ENCODE results near the gene PARP1.

The PARP1 gene

DNA sequence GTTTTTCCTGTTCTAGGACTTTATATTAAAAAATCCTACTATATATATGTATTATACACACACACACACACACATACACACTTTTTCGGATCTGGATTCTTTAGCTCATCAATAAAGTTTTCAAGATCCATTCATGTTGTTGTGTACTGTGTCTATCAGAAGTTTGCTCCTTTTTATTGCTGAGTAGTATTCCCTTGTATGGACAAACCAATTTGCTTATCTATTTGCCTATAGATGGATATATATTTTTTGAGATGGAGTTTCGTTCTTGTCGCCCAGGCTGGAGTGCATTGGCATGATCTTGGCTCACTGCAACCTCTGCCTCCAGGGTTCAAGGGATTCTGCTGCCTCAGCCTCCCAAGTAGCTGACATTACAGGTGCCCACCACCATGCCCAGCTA lies 78.7 kb downstream of the PARP1 start:
- Histone ChIP-seq H2AFZ (ENCODE audit: low read length) (no peak overlapping the region), H3K79me2 (ENCODE audit: insufficient read depth, low read length) (no peaks in the 10 kb centered on the region), H4K20me1 (ENCODE audit: insufficient read depth, low read length) (no peaks in the 10 kb centered on the region), H3K27me3 (ENCODE audit: insufficient read depth, low read length) (no peaks in the 10 kb centered on the region), H3K9ac (ENCODE audit: low read length) (no peak overlapping the region), H3K4me2 (ENCODE audit: low read length) (no peak overlapping the region), H3F3A (ENCODE audit: insufficient read depth, low read length) (no peaks in the 10 kb centered on the region), H3K36me3 (ENCODE audit: insufficient read depth, low read length) (no peaks in the 10 kb centered on the region), H3K4me3 (ENCODE audit: low read depth, low read length, poor library complexity, severe bottlenecking) (no peak overlapping the region), H3K9me3 (ENCODE audit: low read length) (no peaks in the 10 kb centered on the region), H3K9me2 (ENCODE audit: low read depth, low read length) (no peaks in the 10 kb centered on the region), H3K27ac (ENCODE audit: low read depth, low read length, poor library complexity, severe bottlenecking) (no peak overlapping the region), H3K4me1 (ENCODE audit: insufficient read depth, low read length, severe bottlenecking) (peaks cover 18% of the 10 kb centered on the region)
- no peak for TF ChIP-seq EZH2 (IDR thresholded peaks at IDR 0.05; ENCODE audit: borderline replicate concordance, low read length)
- TF ChIP-seq, protein P1, sequence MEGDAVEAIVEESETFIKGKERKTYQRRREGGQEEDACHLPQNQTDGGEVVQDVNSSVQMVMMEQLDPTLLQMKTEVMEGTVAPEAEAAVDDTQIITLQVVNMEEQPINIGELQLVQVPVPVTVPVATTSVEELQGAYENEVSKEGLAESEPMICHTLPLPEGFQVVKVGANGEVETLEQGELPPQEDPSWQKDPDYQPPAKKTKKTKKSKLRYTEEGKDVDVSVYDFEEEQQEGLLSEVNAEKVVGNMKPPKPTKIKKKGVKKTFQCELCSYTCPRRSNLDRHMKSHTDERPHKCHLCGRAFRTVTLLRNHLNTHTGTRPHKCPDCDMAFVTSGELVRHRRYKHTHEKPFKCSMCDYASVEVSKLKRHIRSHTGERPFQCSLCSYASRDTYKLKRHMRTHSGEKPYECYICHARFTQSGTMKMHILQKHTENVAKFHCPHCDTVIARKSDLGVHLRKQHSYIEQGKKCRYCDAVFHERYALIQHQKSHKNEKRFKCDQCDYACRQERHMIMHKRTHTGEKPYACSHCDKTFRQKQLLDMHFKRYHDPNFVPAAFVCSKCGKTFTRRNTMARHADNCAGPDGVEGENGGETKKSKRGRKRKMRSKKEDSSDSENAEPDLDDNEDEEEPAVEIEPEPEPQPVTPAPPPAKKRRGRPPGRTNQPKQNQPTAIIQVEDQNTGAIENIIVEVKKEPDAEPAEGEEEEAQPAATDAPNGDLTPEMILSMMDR (IDR thresholded peaks at IDR 0.05; ENCODE audit: low read length) = no peak

DNA sequence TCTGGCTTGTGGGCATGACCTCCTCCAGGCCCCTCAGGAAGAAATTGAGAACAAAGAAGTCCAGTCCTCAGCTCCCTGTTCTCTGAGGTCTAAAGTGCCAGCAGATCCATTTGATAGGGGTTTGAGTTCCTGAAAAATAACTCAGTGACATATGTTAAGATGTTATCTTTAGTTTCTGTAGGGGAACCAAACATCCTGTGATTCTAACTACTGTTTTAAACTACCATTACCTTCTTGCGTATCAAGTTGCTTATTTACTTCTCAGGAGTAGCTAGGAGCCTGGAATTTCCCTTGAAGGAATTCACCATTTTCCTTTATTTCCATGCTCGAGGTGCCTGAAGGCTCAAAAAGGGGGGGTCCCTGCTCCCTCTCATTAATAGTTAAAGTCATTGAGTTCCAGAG lies 80.1 kb downstream of the PARP1 start:
- Histone ChIP-seq H3K4me2 (ENCODE audit: low read length) (no peak overlapping the region), H3K9me3 (ENCODE audit: low read length) (no peaks in the 10 kb centered on the region), H3K27ac (ENCODE audit: low read depth, low read length, poor library complexity, severe bottlenecking) (no peak overlapping the region), H3F3A (ENCODE audit: insufficient read depth, low read length) (no peaks in the 10 kb centered on the region), H3K36me3 (ENCODE audit: insufficient read depth, low read length) (no peaks in the 10 kb centered on the region), H3K27me3 (ENCODE audit: insufficient read depth, low read length) (no peaks in the 10 kb centered on the region), H4K20me1 (ENCODE audit: insufficient read depth, low read length) (no peaks in the 10 kb centered on the region), H3K4me1 (ENCODE audit: insufficient read depth, low read length, severe bottlenecking) (peaks cover 12% of the 10 kb centered on the region), H3K9me2 (ENCODE audit: low read depth, low read length) (no peaks in the 10 kb centered on the region), H3K79me2 (ENCODE audit: insufficient read depth, low read length) (no peaks in the 10 kb centered on the region), H3K9ac (ENCODE audit: low read length) (no peak overlapping the region), H3K4me3 (ENCODE audit: low read depth, low read length, poor library complexity, severe bottlenecking) (no peak overlapping the region), H2AFZ (ENCODE audit: low read length) (no peak overlapping the region)
- TF ChIP-seq, protein P1 (IDR thresholded peaks at IDR 0.05; ENCODE audit: low read length) = no peak
- TF ChIP-seq EZH2 (IDR thresholded peaks at IDR 0.05; ENCODE audit: borderline replicate concordance, low read length) = no peak

DNA sequence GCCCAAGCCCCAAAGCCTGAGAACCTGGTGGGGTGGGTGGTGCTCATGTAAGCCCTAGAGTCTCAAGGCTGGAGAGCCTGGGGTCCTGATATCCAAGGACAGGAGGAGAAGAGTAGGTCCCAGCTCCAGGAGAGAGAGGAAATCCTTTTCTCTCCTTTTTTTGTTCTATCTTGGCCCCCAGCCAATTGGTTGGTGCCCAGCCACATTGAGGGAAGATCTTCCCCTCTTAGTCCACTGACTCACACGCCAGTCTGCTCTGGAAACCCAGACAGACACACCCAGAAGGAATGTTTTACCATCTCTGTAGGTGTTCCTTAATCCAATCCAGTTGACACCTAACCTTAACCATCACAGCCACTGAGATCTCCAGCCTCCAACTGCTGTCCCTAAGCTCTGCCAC lies 82.7 kb downstream of the PARP1 start:
- Histone ChIP-seq H3K36me3 (ENCODE audit: insufficient read depth, low read length) (peaks cover 3% of the 10 kb centered on the region; the same call in 1 of the 2 replicates), H3K4me3 (ENCODE audit: low read depth, low read length, poor library complexity, severe bottlenecking) (no peak overlapping the region), H3F3A (ENCODE audit: insufficient read depth, low read length) (no peaks in the 10 kb centered on the region), H3K79me2 (ENCODE audit: insufficient read depth, low read length) (no peaks in the 10 kb centered on the region), H2AFZ (ENCODE audit: low read length) (no peak overlapping the region), H3K27me3 (ENCODE audit: insufficient read depth, low read length) (no peaks in the 10 kb centered on the region), H3K9ac (ENCODE audit: low read length) (no peak overlapping the region), H4K20me1 (ENCODE audit: insufficient read depth, low read length) (no peaks in the 10 kb centered on the region), H3K27ac (ENCODE audit: low read depth, low read length, poor library complexity, severe bottlenecking) (no peak overlapping the region), H3K9me2 (ENCODE audit: low read depth, low read length) (no peaks in the 10 kb centered on the region), H3K9me3 (ENCODE audit: low read length) (0 out of 2 replicates have a peak, but pooled peaks cover 4% of the 10 kb centered on the region), H3K4me1 (ENCODE audit: insufficient read depth, low read length, severe bottlenecking) (peaks cover 2% of the 10 kb centered on the region), H3K4me2 (ENCODE audit: low read length) (no peak overlapping the region)
- TF ChIP-seq EZH2 (IDR thresholded peaks at IDR 0.05; ENCODE audit: borderline replicate concordance, low read length) = no peak
- TF ChIP-seq, protein P1 (IDR thresholded peaks at IDR 0.05; ENCODE audit: low read length) = no peak
